GM23338 (cell line): Measurements from ENCODE around the gene TFPT. TPM values are rescaled to one million over a fixed set of nuclear protein-coding genes. Genes with fewer than 3 reads are reported as not detected.
A peak's percentile ranks its signal among the peaks of the same experiment; 100 is the strongest.

Experiments used
- ATAC-seq: fragments of 200-7000 bp; cut with Tn5 transposase; 3 replicates; pipeline ENCODE4 v1.9.1; 2020
- DNase-seq: peaks from one replicate; pipeline ENCODE4 v3.0.0-alpha.2; 2015; ENCODE audit warnings: low spot score
- H2AFZ ChIP-seq: fragments of 200-600 bp; sonication (generic); 2 replicates; pipeline ENCODE4 v1.8.0; 2016; ENCODE audit warnings: antibody characterized with exemption, mild to moderate bottlenecking, moderate library complexity
- H3F3A ChIP-seq: fragments of 200-600 bp; sonication (generic); replicated peaks from 2 replicates; pipeline ENCODE4 v1.8.0; 2017; ENCODE audit warnings: antibody characterized with exemption, mixed run types, low read depth
- H3K27ac ChIP-seq: fragments of 200-600 bp; sonication (generic); 2 replicates; pipeline ENCODE4 v1.6.1; 2016; ENCODE audit warnings: low read depth
- H3K27me3 ChIP-seq: fragments of 200-600 bp; sonication (generic); 2 replicates; pipeline ENCODE4 v1.8.0; 2016; ENCODE audit warnings: mild to moderate bottlenecking, mixed run types, moderate library complexity; ENCODE audit not compliant: insufficient read depth
- H3K36me3 ChIP-seq: fragments of 200-600 bp; sonication (generic); 2 replicates; pipeline ENCODE4 v1.8.0; 2016; ENCODE audit warnings: mild to moderate bottlenecking; ENCODE audit not compliant: insufficient read depth
- H3K4me1 ChIP-seq: fragments of 200-600 bp; sonication (generic); 2 replicates; pipeline ENCODE4 v1.8.0; 2016; ENCODE audit warnings: mild to moderate bottlenecking, moderate library complexity; ENCODE audit not compliant: insufficient read depth
- H3K4me2 ChIP-seq: fragments of 200-600 bp; sonication (generic); 2 replicates; pipeline ENCODE4 v1.7.1; 2017; ENCODE audit warnings: mixed run types
- H3K4me3 ChIP-seq: fragments of 200-600 bp; sonication (generic); 2 replicates; pipeline ENCODE4 v1.6.1; 2016; ENCODE audit warnings: mixed run types
- H3K79me2 ChIP-seq: fragments of 200-600 bp; sonication (generic); replicated peaks from 2 replicates; pipeline ENCODE4 v1.8.0; 2017; ENCODE audit warnings: mild to moderate bottlenecking; ENCODE audit not compliant: insufficient read depth
- H3K9me2 ChIP-seq: fragments of 200-600 bp; sonication (generic); 2 replicates; pipeline ENCODE4 v1.8.0; 2017; ENCODE audit not compliant: insufficient read depth
- H4K20me1 ChIP-seq: fragments of 200-600 bp; sonication (generic); replicated peaks from 2 replicates; pipeline ENCODE4 v1.8.0; 2017; ENCODE audit warnings: mild to moderate bottlenecking; ENCODE audit not compliant: insufficient read depth
- H3K27ac Mint-ChIP-seq: 2 replicates; pipeline ENCODE4 v1.8.0; 2020; ENCODE audit warnings: inconsistent platforms, mild to moderate bottlenecking, moderate library complexity, mixed read lengths
- H3K27me3 Mint-ChIP-seq: 3 replicates; pipeline ENCODE4 v1.8.0; 2022; ENCODE audit warnings: low read depth, mild to moderate bottlenecking, moderate library complexity, mixed read lengths, inconsistent platforms; ENCODE audit not compliant: insufficient read depth, poor library complexity
- H3K36me3 Mint-ChIP-seq: 3 replicates; pipeline ENCODE4 v1.8.0; 2021; ENCODE audit warnings: low read depth, mild to moderate bottlenecking, inconsistent platforms, moderate library complexity, mixed read lengths
- H3K4me1 Mint-ChIP-seq: 3 replicates; pipeline ENCODE4 v1.8.0; 2020; ENCODE audit warnings: mild to moderate bottlenecking, inconsistent platforms, mixed read lengths
- H3K4me3 Mint-ChIP-seq: 3 replicates; pipeline ENCODE4 v1.8.0; 2021; ENCODE audit warnings: moderate library complexity, mild to moderate bottlenecking, inconsistent platforms, mixed read lengths
- H3K9me3 Mint-ChIP-seq: 3 replicates; pipeline ENCODE4 v1.8.0; 2020; ENCODE audit warnings: moderate library complexity, mild to moderate bottlenecking, inconsistent platforms, mixed read lengths
- CREB1 ChIP-seq: fragments of 250-450 bp; sonication (Bioruptor Pico); IDR thresholded peaks from 2 replicates; pipeline ENCODE4 v1.5.0; 2020; ENCODE audit warnings: low read depth, mild to moderate bottlenecking, moderate library complexity
- CTCF ChIP-seq, 2 experiments: fragments of 200-600 bp in 1 of 2; sonication (generic) in 1 of 2; conservative IDR thresholded peaks; 2 replicates each; pipeline versions ENCODE4 v1.5.1 to v1.6.1; 2016 to 2017; ENCODE audit warnings: antibody characterized with exemption in 2 of 2, low read depth in 2 of 2, mild to moderate bottlenecking in 2 of 2, moderate library complexity in 1 of 2
- ETS1 ChIP-seq: IDR thresholded peaks from 2 replicates; pipeline ENCODE4 v1.6.1; 2016; ENCODE audit warnings: antibody characterized with exemption
- EZH2 ChIP-seq: fragments of 200-600 bp; sonication (generic); IDR thresholded peaks from one replicate; pipeline ENCODE4 v1.8.0; 2017; ENCODE audit warnings: antibody characterized with exemption, mild to moderate bottlenecking, low read depth; ENCODE audit not compliant: unreplicated experiment
- EZH2phosphoT487 ChIP-seq: fragments of 200-600 bp; sonication (generic); IDR thresholded peaks from one replicate; pipeline ENCODE4 v1.8.1; 2018; ENCODE audit warnings: antibody characterized with exemption; ENCODE audit not compliant: unreplicated experiment
- JUNB ChIP-seq: IDR thresholded peaks from one replicate; pipeline ENCODE4 v1.6.1; 2016; ENCODE audit warnings: antibody characterized with exemption; ENCODE audit not compliant: unreplicated experiment
- NANOG ChIP-seq: IDR thresholded peaks from 2 replicates; pipeline ENCODE4 v1.6.1; 2016; ENCODE audit warnings: antibody characterized with exemption, borderline replicate concordance
- POLR2AphosphoS5 ChIP-seq: IDR thresholded peaks from 2 replicates; pipeline ENCODE4 v1.6.1; 2016; ENCODE audit warnings: antibody characterized with exemption, low read depth
- REST ChIP-seq: IDR thresholded peaks from one replicate; pipeline ENCODE4 v1.6.1; 2018; ENCODE audit warnings: antibody characterized with exemption; ENCODE audit not compliant: unreplicated experiment
- STAT1 ChIP-seq: IDR thresholded peaks from one replicate; pipeline ENCODE4 v1.6.1; 2016; ENCODE audit warnings: antibody characterized with exemption; ENCODE audit not compliant: unreplicated experiment
- ZNF331 ChIP-seq: fragments of 250-450 bp; sonication (Bioruptor Pico); IDR thresholded peaks from 2 replicates; pipeline ENCODE4 v1.5.0; 2020; ENCODE audit warnings: low read depth, mild to moderate bottlenecking, moderate library complexity
- ZNF462 ChIP-seq: fragments of 250-450 bp; sonication (Bioruptor Pico); IDR thresholded peaks from 2 replicates; pipeline ENCODE4 v1.5.0; 2020; ENCODE audit warnings: mild to moderate bottlenecking, moderate library complexity
- polyA plus RNA-seq: library from polyadenylated mRNA; unstranded; fragments of >200 nt; fragmentation: Nextera tagmentation; extraction: Ambion mirVana; gene quantifications from 2 replicates; pipeline ENCODE4 v1.2.1, GENCODE V29; 2016
- total RNA-seq: library from RNA; depleted of rRNA; stranded (reverse); fragments of >200 nt; shearing (Covaris generic); gene quantifications from 2 replicates; pipeline ENCODE4 v1.2.3, GENCODE V29; 2014

The TFPT gene
- total and polyA plus RNA-seq, 2 experiments from 2014 or later, result 12.0 to 18.3 TPM

- Histone ChIP-seq H3K27me3 (peaks cover 7% of the 10 kb centered on the region; the same call in 1 of the 2 replicates), H2AFZ (no peak overlapping the region), H3K79me2 (peaks cover 9% of the 10 kb centered on the region; the same call in 1 of the 2 replicates), H3K36me3 (peaks cover 14% of the 10 kb centered on the region; the same call in 1 of the 2 replicates), H3K4me1 (peaks cover 8% of the 10 kb centered on the region; the same call in 1 of the 2 replicates), H4K20me1 (peaks cover 12% of the 10 kb centered on the region; the same call in 1 of the 2 replicates), H3K4me3 (peak overlapping the region; percentile 56), H3K4me2 (peak overlapping the region; percentile 88), H3K9me2 (no peaks in the 10 kb centered on the region), H3K27ac (peak overlapping the region; percentile 27; the same call in 1 of the 2 replicates), H3F3A (peaks cover 35% of the 10 kb centered on the region)
- Mint-ChIP-seq H3K4me3 (peak overlapping the region; percentile 95), H3K27me3 (peaks cover 35% of the 10 kb centered on the region), H3K9me3 (peaks cover 2% of the 10 kb centered on the region; the same call in 2 of the 3 replicates), H3K27ac (peak overlapping the region; percentile 71), H3K36me3 (peaks cover 39% of the 10 kb centered on the region), H3K4me1 (peaks cover 30% of the 10 kb centered on the region)
- TF ChIP-seq ETS1, result no peak
- TF ChIP-seq CREB1 (CRISPR knock-in tag), result no peak
- TF ChIP-seq ZNF331 (CRISPR knock-in tag), result no peak
- no peak for TF ChIP-seq NANOG
- TF ChIP-seq JUNB, result no peak
- TF ChIP-seq STAT1, result no peak
- no peak for TF ChIP-seq POLR2AphosphoS5
- no peak for TF ChIP-seq REST
- TF ChIP-seq EZH2phosphoT487, result no peak
- TF ChIP-seq CTCF (conservative IDR thresholded peaks at IDR 0.05; ENCODE audit: low read depth in 2 of 2), result no peak
- TF ChIP-seq ZNF462, result no peak
- TF ChIP-seq EZH2, result no peak
- no peak for ATAC-seq
- no peak for DNase-seq
Observed at GRCh38 chr19:54158812-54159351, 43.4 kb upstream of the TFPT start.
